Central memory CD4-positive, alpha-beta T cell (primary cell): ENCODE measurements around the gene SEC14L6.
"Not testable (repeated sequence)": the region's sequence is repeated elsewhere in the genome, so short reads cannot be mapped to it uniquely, and the experiment has no call there.

Source experiments
- DNase-seq: peaks from one replicate; pipeline ENCODE4 v3.0.0; 2022

Gene SEC14L6

DNA sequence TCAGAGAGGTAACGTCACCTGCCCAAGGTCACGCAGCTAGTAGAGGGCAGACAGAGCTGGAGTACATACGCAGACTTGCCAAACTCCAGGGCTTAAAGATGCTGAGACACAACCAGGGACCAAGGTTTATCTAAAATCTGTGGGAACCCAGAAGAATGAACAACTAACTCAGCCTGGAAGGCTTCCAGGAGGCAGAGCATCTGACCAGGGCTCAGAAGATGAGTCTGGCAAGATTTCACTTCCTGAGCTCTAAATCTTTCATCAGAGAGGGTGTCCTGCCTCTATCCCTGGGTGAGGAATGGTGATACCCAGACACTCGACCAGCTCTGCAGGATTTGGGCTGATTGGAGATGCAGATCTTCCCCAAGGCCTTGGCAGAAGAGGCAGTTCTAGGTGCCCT is 18.8 kb upstream of the SEC14L6 start:
- no peak for DNase-seq

DNA sequence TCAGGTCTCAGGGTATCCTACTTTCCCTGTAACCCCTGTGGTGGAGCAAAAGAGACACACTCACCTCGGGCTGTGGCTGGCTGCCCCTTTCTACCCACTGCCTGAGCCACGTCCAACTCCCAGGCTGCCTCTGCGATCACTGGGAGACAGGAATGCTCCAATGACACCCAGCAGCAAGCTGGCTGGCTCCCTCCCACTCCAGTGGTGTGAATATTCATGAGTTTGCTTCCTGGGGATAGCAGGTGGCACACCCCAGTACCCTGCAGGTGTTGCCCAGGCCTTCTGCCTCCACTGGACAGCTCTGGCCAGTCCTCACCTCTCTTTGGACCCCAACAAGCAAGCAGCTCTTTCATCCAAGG is 18.2 kb upstream of the SEC14L6 start:
- DNase-seq, result no peak

DNA sequence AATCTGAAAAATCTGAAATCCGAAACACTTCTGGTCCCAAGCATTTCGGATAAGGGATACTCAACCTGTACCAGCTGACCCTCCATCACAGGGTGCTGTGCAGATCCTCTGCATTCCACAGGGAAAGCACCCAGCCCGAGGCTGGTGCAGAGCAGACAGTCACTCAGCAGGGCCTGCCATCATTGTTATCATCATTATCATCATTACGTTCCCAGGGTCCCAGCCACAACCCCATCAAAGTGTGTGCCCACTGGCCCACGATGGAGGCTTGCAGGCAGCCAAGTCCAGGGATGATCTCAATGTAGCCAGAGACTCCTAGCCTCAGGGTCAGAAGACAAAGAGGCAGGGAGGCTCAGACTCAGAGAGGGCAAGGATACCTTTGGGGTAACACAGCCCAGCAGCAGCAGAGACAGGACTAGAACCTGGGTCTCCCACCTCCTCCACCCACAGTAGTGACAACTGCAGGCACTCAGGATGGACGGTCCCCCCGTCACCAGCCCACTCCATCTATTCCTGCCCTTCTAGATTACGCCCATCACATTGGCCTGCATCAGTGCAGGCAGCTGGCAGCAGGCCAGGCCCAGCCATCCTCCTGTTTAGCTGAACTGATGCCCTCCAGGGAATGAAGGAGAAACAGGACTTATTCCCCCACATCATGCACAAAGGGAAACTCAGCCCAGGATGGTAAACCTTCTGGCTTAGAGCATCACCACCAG is 17.7 kb upstream of the SEC14L6 start:
- DNase-seq, result no peak

DNA sequence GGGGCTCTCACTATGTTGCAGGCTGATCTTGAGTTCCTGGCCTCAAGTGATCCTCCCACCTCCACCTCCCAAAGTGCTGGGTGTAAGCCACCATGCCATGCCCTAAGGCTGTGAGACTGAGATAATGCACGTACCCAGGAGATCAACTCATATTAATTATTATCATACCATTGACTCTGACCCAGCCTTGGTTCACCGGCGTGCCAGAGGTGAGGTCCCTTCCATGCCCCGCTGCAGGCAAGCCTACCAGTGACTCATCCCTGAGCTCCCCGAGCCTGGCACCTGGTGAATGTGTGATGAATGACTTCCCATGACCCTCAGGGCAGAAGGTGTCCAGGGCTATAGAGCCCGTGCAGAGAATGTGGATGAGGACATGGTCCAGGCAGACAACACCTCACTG is 15.8 kb upstream of the SEC14L6 start:
- no peak for DNase-seq

DNA sequence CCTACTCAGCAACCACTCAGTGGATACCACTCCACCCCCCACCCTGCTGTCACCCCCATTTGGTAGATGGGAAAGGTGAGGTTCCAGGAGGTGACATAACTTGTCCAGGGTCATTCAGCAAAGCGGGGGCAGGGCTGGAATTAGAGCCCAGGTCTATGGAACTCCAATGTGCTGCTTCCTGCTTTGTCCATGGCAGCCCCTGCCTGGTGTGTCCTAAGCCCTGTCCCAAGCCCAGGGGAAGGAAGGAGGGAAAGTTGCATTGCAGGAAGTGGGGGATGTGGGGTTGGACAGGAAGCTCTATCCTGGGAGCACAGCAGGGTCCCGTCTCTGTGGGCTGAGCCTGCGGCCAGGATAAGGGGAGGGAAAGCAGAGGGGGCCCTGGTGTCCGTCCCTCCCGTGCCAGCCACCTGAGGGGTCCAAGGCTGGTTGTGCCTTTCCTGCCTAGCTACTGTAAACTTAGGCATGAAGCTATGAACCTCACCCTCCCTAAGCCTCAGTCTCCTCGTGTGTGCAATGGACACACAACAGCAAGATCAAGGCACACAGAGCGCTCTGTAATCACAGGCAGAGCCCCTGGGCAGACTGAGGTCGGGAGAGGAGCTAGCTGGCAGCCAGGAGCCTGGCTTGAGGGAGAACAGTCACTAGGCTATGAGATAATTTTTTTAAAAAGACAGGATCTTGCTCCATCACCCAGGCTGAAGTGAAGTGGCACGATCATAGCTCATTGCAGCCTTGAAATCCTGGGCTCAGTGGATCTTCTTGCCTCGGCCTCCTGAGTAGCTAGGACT is 15.1 kb upstream of the SEC14L6 start:
- no peak for DNase-seq

DNA sequence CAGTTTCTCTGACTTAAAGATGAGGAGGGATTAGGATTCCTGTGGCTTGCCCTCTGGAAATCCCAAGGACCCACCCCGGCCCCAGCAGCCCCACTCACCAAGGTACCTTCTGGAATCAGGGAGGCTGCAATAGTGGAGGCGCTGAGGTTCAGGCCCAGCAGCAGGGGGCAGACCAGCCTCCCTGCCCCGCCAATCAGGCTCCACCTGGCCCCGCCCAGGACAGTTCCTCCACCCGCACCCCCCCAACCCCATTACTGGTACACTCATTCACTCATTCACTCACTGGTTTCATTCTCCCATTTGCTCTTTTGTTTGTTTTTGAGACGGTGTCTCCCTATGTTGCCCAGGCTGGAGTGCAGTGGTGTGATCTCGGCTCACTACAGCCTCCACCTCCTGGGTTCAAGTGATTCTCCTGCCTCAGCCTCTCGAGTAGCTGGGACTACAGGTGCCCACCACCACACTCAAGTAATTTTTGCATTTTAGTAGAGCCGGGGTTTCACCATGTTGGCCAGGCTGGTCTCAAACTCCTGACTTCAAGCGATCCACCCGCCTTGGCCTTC is 14.2 kb upstream of the SEC14L6 start:
- DNase-seq, result not testable (repeated sequence)

DNA sequence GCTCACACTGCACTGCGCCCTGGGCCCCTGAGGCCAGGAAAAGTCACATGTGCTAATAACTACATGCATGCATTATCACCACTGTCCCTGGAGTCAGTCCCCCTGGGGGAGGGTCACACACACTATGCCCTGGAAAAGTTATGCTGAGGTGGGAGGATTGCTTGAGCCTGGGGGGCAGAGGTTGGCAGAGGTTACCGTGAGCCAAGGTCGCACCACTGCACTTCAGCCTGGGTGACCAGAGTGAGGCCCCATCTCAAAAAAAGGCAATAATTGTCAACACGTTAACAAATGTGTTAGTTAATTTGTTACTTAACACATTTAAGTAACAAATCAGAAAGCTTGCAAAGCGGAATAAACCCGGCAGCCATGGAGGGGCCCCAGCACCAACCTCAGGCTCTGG is 13.3 kb upstream of the SEC14L6 start:
- DNase-seq, result no peak

DNA sequence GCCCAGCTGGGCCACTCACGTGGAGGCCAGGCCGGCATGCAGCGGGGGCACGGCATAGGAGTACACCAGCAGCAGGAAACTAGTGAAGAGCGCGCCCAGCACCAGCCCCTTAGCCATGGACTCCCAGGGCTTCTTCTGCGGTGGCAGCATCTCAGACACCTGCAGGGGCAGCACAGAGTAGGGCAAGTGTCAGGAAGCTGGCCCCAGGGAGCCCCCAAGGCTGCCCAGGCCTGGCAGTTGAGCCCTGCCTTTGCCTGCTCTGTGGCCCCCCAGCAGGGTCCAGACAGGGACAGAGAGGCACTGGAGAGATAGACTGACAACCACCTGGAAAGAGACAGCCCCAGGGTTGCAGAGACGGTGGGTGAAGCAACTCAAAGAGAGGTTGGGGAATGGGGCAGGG is 10.7 kb upstream of the SEC14L6 start:
- DNase-seq, result no peak

DNA sequence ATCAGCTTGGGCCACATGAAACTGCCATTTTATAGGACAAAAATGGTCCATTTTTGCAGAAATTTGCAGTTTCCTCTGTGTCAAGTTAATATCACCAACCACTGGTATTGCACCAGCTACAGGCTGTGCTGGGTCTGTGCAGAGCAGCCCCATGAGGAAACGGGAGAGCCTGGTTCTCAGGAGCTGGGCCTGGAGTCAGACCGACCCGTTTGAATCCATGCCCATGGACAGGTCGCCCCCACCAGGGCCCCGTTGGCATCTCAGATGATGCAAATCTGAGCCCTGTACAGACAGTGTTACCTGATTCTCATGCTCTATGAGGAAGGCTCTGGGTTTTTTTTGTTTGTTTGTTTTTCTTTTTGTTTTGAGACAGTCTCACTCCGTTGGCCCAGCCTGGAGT is 9.8 kb upstream of the SEC14L6 start:
- DNase-seq, result no peak

DNA sequence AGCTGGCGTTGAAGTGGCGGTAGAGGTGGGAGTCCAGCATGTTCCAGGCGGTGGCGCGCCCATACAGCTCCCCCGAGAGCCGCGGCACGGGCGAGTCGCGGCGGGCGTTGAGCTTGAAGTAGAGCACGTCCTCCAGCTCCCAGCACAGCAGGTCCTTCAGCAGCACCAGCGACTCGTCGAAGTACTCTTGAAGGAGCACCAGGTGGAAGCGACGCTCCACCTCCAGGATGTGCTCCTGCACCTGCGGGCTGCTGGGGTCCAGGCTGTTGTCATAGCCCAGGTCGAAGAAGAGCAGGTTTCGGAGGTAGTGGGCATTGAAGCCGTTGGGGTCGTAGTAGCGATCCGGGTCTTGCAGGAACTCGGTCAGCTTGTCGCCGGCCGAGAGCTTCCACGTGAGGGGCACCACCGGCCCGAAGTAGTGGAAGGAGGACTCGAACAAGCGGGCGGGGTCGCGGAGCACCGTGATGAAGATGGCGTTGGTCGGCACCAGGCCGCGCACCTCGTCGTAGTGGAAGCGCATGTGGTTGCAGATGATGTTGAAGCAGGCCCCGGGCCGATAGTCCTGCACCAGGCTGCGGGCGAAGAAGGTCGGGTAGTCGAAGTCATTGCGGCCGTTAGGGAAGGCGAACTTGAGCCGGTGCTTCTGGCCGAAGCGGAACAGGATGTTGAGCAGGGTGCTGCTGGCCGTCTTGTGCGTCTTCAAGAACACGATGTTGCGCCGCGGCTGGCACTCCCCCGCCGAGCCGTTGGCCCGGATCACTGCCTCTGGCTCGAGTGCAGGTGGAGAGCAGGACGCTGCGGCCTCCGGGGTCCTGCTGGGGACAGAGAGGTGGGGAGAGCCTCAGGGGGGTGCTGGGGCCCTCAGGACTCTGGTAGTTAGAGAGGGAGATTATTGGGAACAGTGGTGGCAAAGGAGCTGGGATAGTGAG is 9.0 kb upstream of the SEC14L6 start:
- DNase-seq, result no peak

DNA sequence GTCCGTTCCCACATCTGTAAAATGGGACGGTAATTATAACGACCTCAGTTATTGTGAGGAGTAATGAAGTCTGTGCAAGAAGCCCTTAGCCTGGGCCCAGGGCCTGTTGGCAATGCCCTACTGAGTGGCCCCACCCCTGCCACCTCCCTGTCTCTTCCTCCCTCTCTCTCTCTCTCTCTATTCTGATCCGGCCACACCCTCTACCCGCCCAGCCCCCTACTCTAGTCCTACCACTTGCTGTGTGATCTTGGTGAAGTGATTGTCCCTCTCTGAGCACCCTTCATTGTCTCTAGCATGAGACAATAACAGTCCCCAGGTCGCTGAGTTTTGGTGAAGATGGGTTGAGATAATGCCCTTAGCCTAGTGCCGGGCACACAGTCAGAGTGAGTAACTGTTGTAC is 7.4 kb upstream of the SEC14L6 start:
- no peak for DNase-seq

DNA sequence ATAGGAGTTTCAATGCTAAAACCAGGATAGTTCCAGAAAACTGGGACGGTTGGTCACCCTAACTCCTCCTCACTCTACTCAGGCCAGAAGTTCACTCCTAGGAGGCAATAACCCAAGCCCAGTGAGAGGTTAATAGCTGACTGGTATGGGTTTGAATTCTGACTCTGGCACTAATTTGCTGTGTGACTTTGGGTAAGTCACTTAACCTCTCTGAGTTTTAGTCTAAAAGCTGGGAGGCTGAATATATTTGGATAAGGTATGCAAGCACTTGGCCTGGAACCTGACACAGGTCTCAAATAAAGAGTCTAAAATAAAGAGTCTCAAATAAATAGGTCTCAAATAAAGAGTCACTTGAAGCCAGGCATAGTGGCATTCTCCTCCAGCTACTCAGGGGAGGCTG is 6.2 kb upstream of the SEC14L6 start:
- DNase-seq, result no peak

DNA sequence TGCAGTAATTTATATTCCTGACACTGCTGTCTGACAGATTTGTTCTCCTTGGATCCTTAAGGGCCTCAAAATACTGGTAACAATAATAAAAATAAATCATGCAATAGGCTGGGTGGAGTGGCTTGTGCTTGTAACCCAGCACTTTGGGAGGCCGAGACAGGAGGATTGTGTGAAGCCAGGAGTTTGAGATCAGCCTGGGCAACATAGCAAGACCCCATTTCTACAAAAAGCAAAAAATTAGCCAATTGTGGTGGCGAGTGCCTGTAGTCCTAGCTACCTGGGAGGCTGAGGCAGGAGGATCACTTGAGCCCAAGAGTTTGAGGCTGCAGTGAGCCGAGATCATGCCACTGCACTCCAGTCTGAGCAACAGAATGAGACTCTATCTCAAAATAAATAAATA is 5.3 kb upstream of the SEC14L6 start:
- not testable (repeated sequence) for DNase-seq

DNA sequence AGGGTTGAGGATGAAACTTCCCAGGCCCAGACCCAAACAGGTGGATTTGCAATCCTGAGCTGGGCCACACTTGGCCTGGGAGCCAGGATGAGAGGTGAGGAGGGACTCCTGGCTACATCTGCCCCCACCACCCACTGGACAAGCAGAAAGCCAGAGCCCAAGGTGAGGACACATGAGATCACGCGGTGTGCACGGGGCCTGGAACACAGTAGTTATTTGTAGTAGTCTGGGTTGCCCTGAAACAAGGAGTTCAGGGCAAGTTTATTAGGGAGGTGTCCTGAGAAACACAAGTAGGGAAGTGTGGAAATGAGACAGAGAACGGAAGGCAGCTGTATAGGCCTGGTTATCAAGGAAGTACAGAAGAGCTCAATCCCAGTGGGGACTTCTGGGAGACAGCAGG is 647 bp upstream of the SEC14L6 start:
- DNase-seq, result no peak

DNA sequence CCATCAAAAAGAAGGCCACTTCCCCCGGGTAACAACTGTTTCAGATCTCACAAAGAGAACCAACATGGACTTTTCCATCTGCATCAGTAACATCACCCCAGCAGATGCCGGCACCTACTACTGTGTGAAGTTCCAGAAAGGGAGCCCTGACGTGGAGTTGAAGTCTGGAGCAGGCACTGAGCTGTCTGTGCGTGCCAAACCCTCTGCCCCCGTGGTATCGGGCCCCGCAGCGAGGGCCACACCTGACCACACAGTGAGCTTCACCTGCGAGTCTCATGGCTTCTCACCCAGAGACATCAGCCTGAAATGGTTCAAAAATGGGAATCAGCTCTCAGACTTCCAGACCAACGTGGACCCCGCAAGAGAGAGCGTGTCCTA is 3.7 kb downstream of the SEC14L6 start:
- DNase-seq, result no peak

DNA sequence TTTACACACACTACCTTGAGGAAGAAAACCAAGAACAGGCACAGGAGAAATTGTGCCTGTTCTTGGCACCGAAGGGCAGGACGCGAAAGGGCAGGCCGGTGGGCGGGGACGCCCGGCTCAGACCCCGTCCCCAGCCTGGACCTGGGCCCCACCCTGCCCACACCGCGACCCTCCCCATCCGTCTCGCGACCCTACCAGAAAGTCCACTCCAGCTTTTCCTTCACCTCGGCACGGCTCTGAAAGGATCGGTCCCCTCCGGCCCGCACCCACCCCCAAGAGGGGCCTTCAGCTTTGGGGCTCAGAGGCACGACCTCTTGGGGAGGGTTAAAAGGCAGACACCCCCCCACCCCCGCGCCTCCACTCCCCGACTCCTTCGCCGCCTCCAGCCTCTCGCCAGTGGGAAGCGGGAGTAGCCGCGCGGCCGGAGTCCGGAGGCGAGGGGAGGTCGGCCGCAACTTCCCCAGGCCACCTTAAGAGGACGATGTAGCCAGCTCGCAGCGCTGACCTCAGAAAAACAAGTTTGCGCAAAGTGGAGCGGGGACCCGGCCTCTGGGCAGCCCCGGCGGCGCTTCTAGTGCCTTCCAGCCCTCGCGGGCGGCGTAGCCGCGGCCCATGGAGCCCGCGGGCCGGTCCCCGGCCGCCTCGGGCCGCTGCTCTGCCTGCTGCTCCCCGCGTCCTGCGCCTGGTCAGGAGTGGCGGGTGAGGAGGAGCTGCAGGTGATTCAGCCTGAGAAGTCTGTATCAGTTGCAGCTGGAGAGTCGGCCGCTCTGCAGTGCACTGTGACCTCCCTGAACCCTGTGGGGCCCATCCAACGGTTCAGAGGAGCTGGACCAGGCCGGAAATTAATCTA is 4.4 kb downstream of the SEC14L6 start:
- no peak for DNase-seq

DNA sequence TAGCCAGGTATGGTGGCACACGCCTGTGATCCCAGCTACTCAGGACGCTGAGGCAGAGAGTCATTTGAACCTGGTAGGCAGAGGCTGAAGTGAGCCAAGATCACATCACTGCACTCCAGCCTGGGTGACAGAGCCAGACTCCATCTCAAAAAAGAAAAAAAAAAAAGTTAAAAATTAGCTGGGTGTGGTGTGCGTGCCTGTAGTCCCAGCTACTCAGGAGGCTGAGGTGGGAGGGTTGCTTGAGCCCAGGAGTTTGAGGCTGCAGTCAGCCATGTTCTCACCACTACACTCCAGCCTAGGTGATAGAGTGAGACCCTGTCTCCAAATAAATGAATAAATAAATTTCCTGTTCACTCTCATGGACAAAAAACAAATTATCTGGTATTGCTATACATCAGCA is 5.0 kb downstream of the SEC14L6 start:
- not testable (repeated sequence) for DNase-seq

DNA sequence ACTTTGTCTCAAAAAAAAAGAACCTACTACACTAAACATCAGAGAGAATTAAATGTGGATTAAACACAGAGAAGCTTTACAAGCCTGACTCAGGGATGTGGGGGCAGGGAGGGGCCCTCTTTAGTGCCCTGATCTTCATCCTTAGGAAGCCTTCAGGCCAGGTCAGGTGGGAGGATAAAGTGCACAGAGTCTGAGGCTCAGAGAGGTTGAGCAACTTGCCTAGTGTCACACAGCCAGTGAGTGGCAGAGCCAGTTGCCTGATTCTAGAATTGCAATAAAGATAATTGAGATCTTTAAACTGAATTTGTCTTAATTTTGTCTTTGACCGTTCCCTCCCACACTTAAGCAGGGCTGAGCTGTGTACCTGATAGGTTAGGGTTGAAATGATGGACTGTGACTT is 7.2 kb downstream of the SEC14L6 start:
- no peak for DNase-seq

DNA sequence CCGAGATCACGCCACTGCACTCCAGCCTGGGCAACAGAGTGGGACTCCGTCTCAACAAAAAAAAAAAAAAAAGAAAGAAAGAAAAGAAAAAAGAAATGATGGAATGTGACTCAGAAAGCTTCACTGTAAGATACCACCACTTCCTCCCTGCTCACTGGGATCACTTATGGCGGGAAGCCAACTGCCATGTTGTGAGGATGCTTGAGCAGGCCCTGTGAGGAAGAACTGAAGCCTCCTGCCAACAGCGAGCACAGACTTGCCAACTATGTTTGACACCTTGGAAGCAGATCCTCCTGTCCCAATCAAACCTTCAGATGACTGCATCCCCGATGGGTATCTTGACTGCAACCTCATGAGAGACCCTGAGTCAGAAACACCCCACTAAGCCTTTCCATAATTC is 8.3 kb downstream of the SEC14L6 start:
- no peak for DNase-seq

DNA sequence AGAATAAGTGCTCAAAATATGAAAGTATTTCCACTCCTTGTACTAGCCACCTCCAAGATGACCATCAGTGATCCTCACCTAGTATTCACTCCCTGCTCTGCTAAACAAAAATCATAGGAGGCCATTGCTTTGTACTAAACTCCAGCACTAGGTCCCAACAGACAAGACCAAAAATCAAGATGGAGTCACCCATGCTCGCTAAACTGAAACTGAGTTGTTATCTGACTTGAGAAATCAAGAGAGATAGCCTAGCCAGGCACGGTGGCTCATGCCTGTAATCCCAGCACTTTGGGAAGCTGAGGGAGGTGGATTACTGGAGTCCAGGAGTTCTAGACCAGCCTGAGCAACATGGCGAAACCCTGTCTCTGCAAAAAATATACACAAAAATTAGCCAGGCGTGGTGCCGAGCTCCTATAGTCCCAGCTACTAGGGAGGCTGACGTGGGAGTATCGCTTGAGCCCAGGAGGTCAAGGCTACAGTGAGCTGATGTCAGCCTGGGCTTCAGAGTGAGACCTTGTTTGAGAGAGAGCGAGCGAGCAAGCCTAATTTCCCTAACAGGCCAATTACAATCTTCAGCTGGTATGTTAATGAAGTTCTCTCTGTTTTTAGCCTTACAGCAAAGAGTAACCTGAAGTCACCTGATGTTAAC is 9.3 kb downstream of the SEC14L6 start:
- DNase-seq, result no peak

DNA sequence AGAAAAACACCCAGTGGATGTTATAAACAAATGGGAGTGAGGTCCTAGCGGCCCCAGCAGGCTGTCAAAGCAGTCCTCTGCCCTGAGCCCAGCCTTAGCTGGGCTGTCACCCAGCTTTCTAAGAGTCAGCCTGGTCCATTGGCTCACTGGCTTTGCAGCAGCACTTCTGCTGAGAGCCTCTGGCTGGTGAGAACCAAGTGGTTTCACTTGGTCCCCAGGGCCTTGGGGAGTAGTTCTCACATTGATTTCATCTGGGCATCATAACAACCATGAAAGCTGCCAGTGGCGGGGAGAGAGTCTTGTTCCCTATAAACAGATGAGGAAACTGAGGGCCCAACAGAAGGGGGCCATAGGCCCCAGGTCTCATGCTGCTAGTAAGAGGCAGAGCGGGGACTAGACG is 11.4 kb downstream of the SEC14L6 start:
- no peak for DNase-seq
